ENCODE measurements around the gene BICD1. TPM values are rescaled to one million over a fixed set of nuclear protein-coding genes. Genes with fewer than 3 reads are reported as not detected.

The BICD1 gene
- total and polyA plus RNA-seq, 2 of the 13 experiments (the other 11 are each of a cell fraction or from before 2014, with no cell fraction given), result 4.5 to 5.2 TPM

DNA sequence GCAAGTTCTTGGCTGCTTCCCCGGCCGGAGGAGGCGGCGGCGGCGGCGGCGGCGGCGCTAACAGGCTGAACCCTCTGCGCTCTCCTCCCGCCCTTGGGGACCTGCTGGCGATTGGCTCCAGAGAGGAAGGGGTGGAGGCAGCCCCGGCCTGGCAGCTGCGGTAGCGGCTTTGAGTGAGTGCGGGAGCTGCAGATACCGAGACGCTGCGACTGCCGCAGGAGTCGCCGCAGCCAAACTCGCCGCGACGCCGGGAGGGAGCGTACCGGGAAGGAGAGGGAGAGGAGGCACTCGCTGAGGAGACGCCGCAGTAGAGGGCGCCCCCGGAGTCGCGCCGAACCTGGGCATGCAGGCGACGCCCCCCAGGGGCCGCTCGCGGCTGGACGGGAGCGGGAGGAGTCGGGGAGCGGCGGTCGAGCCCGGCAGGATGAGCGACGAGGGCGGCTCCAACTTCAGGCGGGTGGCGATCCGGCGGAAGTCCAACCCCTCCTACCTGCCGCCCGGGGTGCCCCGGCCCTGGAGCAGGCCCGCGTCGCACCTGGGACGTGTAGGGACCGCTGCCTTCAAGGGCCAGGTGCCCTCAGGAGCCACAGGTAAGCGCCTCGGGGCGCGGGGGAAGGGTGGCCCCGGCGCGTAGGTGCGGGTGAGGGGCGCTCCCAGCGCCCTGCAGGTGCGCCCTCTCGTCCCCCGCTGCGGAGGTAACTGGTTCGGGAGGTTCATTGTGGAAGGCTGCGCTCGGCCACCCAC lies 292.9 kb downstream of the BICD1 start, which contains the start of gene FGD4 (continued):
- TF ChIP-seq, protein P1, sequence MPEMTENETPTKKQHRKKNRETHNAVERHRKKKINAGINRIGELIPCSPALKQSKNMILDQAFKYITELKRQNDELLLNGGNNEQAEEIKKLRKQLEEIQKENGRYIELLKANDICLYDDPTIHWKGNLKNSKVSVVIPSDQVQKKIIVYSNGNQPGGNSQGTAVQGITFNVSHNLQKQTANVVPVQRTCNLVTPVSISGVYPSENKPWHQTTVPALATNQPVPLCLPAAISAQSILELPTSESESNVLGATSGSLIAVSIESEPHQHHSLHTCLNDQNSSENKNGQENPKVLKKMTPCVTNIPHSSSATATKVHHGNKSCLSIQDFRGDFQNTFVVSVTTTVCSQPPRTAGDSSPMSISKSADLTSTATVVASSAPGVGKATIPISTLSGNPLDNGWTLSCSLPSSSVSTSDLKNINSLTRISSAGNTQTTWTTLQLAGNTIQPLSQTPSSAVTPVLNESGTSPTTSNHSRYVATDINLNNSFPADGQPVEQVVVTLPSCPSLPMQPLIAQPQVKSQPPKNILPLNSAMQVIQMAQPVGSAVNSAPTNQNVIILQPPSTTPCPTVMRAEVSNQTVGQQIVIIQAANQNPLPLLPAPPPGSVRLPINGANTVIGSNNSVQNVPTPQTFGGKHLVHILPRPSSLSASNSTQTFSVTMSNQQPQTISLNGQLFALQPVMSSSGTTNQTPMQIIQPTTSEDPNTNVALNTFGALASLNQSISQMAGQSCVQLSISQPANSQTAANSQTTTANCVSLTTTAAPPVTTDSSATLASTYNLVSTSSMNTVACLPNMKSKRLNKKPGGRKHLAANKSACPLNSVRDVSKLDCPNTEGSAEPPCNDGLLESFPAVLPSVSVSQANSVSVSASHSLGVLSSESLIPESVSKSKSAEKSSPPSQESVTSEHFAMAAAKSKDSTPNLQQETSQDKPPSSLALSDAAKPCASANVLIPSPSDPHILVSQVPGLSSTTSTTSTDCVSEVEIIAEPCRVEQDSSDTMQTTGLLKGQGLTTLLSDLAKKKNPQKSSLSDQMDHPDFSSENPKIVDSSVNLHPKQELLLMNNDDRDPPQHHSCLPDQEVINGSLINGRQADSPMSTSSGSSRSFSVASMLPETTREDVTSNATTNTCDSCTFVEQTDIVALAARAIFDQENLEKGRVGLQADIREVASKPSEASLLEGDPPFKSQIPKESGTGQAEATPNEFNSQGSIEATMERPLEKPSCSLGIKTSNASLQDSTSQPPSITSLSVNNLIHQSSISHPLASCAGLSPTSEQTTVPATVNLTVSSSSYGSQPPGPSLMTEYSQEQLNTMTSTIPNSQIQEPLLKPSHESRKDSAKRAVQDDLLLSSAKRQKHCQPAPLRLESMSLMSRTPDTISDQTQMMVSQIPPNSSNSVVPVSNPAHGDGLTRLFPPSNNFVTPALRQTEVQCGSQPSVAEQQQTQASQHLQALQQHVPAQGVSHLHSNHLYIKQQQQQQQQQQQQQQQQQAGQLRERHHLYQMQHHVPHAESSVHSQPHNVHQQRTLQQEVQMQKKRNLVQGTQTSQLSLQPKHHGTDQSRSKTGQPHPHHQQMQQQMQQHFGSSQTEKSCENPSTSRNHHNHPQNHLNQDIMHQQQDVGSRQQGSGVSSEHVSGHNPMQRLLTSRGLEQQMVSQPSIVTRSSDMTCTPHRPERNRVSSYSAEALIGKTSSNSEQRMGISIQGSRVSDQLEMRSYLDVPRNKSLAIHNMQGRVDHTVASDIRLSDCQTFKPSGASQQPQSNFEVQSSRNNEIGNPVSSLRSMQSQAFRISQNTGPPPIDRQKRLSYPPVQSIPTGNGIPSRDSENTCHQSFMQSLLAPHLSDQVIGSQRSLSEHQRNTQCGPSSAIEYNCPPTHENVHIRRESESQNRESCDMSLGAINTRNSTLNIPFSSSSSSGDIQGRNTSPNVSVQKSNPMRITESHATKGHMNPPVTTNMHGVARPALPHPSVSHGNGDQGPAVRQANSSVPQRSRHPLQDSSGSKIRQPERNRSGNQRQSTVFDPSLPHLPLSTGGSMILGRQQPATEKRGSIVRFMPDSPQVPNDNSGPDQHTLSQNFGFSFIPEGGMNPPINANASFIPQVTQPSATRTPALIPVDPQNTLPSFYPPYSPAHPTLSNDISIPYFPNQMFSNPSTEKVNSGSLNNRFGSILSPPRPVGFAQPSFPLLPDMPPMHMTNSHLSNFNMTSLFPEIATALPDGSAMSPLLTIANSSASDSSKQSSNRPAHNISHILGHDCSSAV (CRISPR knock-in tag; IDR thresholded peaks at IDR 0.05; ENCODE audit: borderline replicate concordance), result no peak
- 0 out of 2 replicates have a peak, but pooled peaks have one; percentile 45 for TF ChIP-seq BRD4 (CRISPR knock-in tag; IDR thresholded peaks at IDR 0.05)
- no peak for TF ChIP-seq ATRX (CRISPR knock-in tag; IDR thresholded peaks at IDR 0.05; ENCODE audit: borderline replicate concordance)
- TF ChIP-seq NFE2L2 (IDR thresholded peaks at IDR 0.05; ENCODE audit: low read length), result no peak
- TF ChIP-seq, protein P2, sequence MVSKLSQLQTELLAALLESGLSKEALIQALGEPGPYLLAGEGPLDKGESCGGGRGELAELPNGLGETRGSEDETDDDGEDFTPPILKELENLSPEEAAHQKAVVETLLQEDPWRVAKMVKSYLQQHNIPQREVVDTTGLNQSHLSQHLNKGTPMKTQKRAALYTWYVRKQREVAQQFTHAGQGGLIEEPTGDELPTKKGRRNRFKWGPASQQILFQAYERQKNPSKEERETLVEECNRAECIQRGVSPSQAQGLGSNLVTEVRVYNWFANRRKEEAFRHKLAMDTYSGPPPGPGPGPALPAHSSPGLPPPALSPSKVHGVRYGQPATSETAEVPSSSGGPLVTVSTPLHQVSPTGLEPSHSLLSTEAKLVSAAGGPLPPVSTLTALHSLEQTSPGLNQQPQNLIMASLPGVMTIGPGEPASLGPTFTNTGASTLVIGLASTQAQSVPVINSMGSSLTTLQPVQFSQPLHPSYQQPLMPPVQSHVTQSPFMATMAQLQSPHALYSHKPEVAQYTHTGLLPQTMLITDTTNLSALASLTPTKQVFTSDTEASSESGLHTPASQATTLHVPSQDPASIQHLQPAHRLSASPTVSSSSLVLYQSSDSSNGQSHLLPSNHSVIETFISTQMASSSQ (IDR thresholded peaks at IDR 0.05; ENCODE audit: low read depth), result no peak
- TF ChIP-seq, protein P2 (CRISPR knock-in tag; IDR thresholded peaks at IDR 0.05; ENCODE audit: borderline replicate concordance), result no peak
- no peak for TF ChIP-seq ZNF747 (CRISPR knock-in tag; IDR thresholded peaks at IDR 0.05; ENCODE audit: borderline replicate concordance)
- no peak for TF ChIP-seq CREM (IDR thresholded peaks at IDR 0.05)
- no peak for TF ChIP-seq CREM (CRISPR knock-in tag; IDR thresholded peaks at IDR 0.05)
- peak; percentile 73; the same call in 1 of the 2 replicates for TF ChIP-seq KDM3A (CRISPR knock-in tag; IDR thresholded peaks at IDR 0.05; ENCODE audit: low read depth)
- TF ChIP-seq, protein P3, sequence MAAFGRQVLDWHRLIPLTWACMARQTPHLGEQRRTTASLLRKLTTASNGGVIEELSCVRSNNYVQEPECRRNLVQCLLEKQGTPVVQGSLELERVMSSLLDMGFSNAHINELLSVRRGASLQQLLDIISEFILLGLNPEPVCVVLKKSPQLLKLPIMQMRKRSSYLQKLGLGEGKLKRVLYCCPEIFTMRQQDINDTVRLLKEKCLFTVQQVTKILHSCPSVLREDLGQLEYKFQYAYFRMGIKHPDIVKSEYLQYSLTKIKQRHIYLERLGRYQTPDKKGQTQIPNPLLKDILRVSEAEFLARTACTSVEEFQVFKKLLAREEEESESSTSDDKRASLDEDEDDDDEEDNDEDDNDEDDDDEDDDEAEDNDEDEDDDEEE (CRISPR knock-in tag; IDR thresholded peaks at IDR 0.05), result peak; percentile 83; the same call in 1 of the 2 replicates
- TF ChIP-seq, protein P4, sequence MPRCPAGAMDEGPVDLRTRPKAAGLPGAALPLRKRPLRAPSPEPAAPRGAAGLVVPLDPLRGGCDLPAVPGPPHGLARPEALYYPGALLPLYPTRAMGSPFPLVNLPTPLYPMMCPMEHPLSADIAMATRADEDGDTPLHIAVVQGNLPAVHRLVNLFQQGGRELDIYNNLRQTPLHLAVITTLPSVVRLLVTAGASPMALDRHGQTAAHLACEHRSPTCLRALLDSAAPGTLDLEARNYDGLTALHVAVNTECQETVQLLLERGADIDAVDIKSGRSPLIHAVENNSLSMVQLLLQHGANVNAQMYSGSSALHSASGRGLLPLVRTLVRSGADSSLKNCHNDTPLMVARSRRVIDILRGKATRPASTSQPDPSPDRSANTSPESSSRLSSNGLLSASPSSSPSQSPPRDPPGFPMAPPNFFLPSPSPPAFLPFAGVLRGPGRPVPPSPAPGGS (CRISPR knock-in tag; IDR thresholded peaks at IDR 0.05), result no peak
- TF ChIP-seq ZNF274 (CRISPR knock-in tag; IDR thresholded peaks at IDR 0.05), result 0 out of 2 replicates have a peak, but pooled peaks have one; percentile 13
- peak; percentile 89 for TF ChIP-seq ZNF777 (CRISPR knock-in tag; IDR thresholded peaks at IDR 0.05)
- 0 out of 2 replicates have a peak, but pooled peaks have one; percentile 39 for TF ChIP-seq ZNF839 (CRISPR knock-in tag; IDR thresholded peaks at IDR 0.05; ENCODE audit: borderline replicate concordance)

Measured in HepG2 (cell line).